Ovary (tissue), 9 donors: ENCODE results near the gene TGFB2. TPM values are rescaled to one million over a fixed set of nuclear protein-coding genes. Genes with fewer than 3 reads are reported as not detected.

Experiments
- DNase-seq, 5 donors: peaks; one replicate each; pipeline ENCODE4 v3.0.0-alpha.2; 2019 to 2020
- H3K27ac ChIP-seq, 2 donors: fragments of 200-600 bp; one replicate each; pipeline versions ENCODE4 v1.5.1 to v1.8.0; 2019 to 2022
- H3K27me3 ChIP-seq: fragments of 200-600 bp; one replicate; pipeline ENCODE4 v1.8.0; 2022
- H3K36me3 ChIP-seq: fragments of 200-600 bp; sonication (generic); one replicate; pipeline ENCODE4 v1.5.1; 2019
- H3K4me1 ChIP-seq: one replicate; pipeline ENCODE4 v1.8.1; 2013; ENCODE audit warnings: mild to moderate bottlenecking, moderate library complexity; ENCODE audit not compliant: insufficient read depth
- H3K4me3 ChIP-seq: fragments of 200-600 bp; sonication (generic); one replicate; pipeline ENCODE4 v1.5.1; 2017
- H3K9me3 ChIP-seq, 2 donors: fragments of 200-600 bp in 1 of 2; sonication (generic) in 1 of 2; one replicate each; pipeline versions ENCODE4 v1.5.1 to v1.8.1; 2013 to 2019; ENCODE audit warnings: mild to moderate bottlenecking in 1 of 2, moderate library complexity in 1 of 2
- CTCF ChIP-seq, 3 donors: fragments of 450-650 bp in 2 of 3; fragments of 200-600 bp in 1 of 3; IDR thresholded peaks; one replicate each; pipeline versions ENCODE4 v1.5.1 to v1.8.0; 2016 to 2022; ENCODE audit warnings: antibody characterized with exemption in 3 of 3, mild to moderate bottlenecking in 1 of 3
- EP300 ChIP-seq: sonication (generic); formaldehyde crosslinking; IDR thresholded peaks from one replicate; pipeline ENCODE4 v1.6.1; 2017; ENCODE audit warnings: antibody characterized with exemption
- POLR2A ChIP-seq: fragments of 450-650 bp; IDR thresholded peaks from one replicate; pipeline ENCODE4 v1.6.1; 2017; ENCODE audit warnings: antibody characterized with exemption, mild to moderate bottlenecking, moderate library complexity
- WGBS, 3 donors: extraction: QIAGEN DNeasy Blood & Tissue Kit in 1 of 3; methylation state at CpG; one replicate each; pipeline versions ENCODE4 v1.1.5 to v1.1.7; 2013 to 2017; 5-methylcytosine and 5-hydroxymethylcytosine counted together
- intact Hi-C, 4 donors: fragments of 100-400 bp; cut with DNase I; formaldehyde crosslinking; loops; one replicate each; pipeline versions ENCODE4 v1.11.0 to v1.15.1; 2022 to 2023
- polyA plus RNA-seq, 2 donors: library from polyadenylated mRNA; stranded (reverse); fragments of 200-250 nt in 1 of 2; fragments of 350-450 nt in 1 of 2; fragmentation: Illumina TruSeq in 1 of 2; extraction: RNeasy Lipid Tissue Mini Kit (QIAGEN cat#74804) in 1 of 2; gene quantifications; one replicate each; pipeline ENCODE4 v1.2.3, GENCODE V29; 2013 to 2014
- total RNA-seq, 7 donors: library from RNA; depleted of rRNA in 2 of 7; stranded (reverse); fragments of >200 nt in 2 of 7; fragmentation: NEBNext Ultra II Directional in 3 of 7; extraction: Animal tissue kit (Norgen Biotek cat#: 25700) in 3 of 7; gene quantifications; one replicate each; pipeline versions ENCODE4 v1.1.0 to v1.2.4, GENCODE V29; 2016 to 2023
- donor health status: DM: no; HTN: no; CAD: no; lungs with moderate emphysema.
- donor health status: DM: no; HTN: no; CAD: no.
- donor health status: Bipolar disorder and iron deficiency.
- donor health status: DM: yes; HTN: yes; CAD: no.
- donor health status: DM: no; HTN: no; CAD: no.
- donor health status: DM: yes; HTN: yes; CAD: no.

The TGFB2 gene
- total and polyA plus RNA-seq, 9 donors, result 3.8 to 29.4 (median 9.3) TPM

GRCh38 chr1:218421531-218421930 is 76.4 kb downstream of the TGFB2 start:
- Histone ChIP-seq H3K4me3 (no peak overlapping the region), H3K4me1 (no peaks in the 10 kb centered on the region), H3K27me3 (no peaks in the 10 kb centered on the region), H3K27ac (no peak overlapping the region), H3K36me3 (no peaks in the 10 kb centered on the region), H3K9me3 (no peaks in the 10 kb centered on the region)
- intact Hi-C loops, result no loop called here
- TF ChIP-seq POLR2A, result no peak
- TF ChIP-seq EP300, result no peak
- TF ChIP-seq CTCF (IDR thresholded peaks at IDR 0.05), result no peak
- no peak for DNase-seq

GRCh38 chr1:218424502-218424901 is 79.4 kb downstream of the TGFB2 start:
- TF ChIP-seq CTCF (IDR thresholded peaks at IDR 0.05) (no peak), POLR2A (no peak)
- intact Hi-C loops, result no loop called here
- H3K27ac ChIP-seq, result no peak overlapping the region

GRCh38 chr1:218425647-218426342 is 80.7 kb downstream of the TGFB2 start:
- Histone ChIP-seq H3K9me3 (no peaks in the 10 kb centered on the region), H3K27ac (no peak overlapping the region), H3K4me3 (no peak overlapping the region), H3K36me3 (no peaks in the 10 kb centered on the region), H3K27me3 (no peaks in the 10 kb centered on the region), H3K4me1 (no peaks in the 10 kb centered on the region)
- no peak for DNase-seq
- intact Hi-C loops, result no loop called here
- WGBS, 3 donors, result 82 to 87% (median 83%) methylated on average over 5 of the region's 5 CpGs
- TF ChIP-seq EP300 (no peak), CTCF (IDR thresholded peaks at IDR 0.05) (no peak)

More at GRCh38 chr1:218424502-218424901, 79.4 kb downstream of the TGFB2 start:
- no peaks in the 10 kb centered on the region for H3K4me1 ChIP-seq
- no peaks in the 10 kb centered on the region for H3K27me3 ChIP-seq
- no peaks in the 10 kb centered on the region for H3K9me3 ChIP-seq
- H3K4me3 ChIP-seq, result no peak overlapping the region
- no peaks in the 10 kb centered on the region for H3K36me3 ChIP-seq
- no peak for DNase-seq

- DNase-seq, result peak in 3 of 5 donors; percentile 34 to 66 (median 40)
Observed at GRCh38 chr1:218426343-218426657, 81.2 kb downstream of the TGFB2 start.

More at GRCh38 chr1:218426343-218426657, 81.2 kb downstream of the TGFB2 start:
- intact Hi-C loops, result no loop called here
- no peaks in the 10 kb centered on the region for H3K4me1 ChIP-seq
- H3K9me3 ChIP-seq, result no peaks in the 10 kb centered on the region
- no peak overlapping the region for H3K27ac ChIP-seq
- H3K36me3 ChIP-seq, result no peaks in the 10 kb centered on the region
- no peak overlapping the region for H3K4me3 ChIP-seq
- TF ChIP-seq CTCF (IDR thresholded peaks at IDR 0.05), result no peak
- H3K27me3 ChIP-seq, result no peaks in the 10 kb centered on the region
- 83 to 90% (median 85%) methylated on average over 1 of the region's 1 CpG for WGBS, 3 donors
